Panc1 (cell line): ENCODE data around the gene POLR1B. TPM values are rescaled to one million over a fixed set of nuclear protein-coding genes. Genes with fewer than 3 reads are reported as not detected.

Source experiments
- ATAC-seq: fragments of 200-7000 bp; cut with Tn5 transposase; 2 replicates; pipeline ENCODE4 v1.9.1; 2020; ENCODE audit warnings: mild to moderate bottlenecking, moderate library complexity
- BruUV-seq: library from RNA; stranded (reverse); fragments of 400-500 nt; replicated peaks from 2 replicates; lab custom pipeline; 2021; lab: Mats Ljungman, UMichigan
- CTCF ChIA-PET: fragments of 300-600 bp; sonication (Branson Sonifier 250); formaldehyde crosslinking; loops from one replicate; lab custom pipeline; 2022; ENCODE audit warnings: antibody characterized with exemption; lab: Charles Lee
- POLR2A ChIA-PET: fragments of 300-600 bp; sonication (Branson Sonifier 250); formaldehyde crosslinking; loops from one replicate; lab custom pipeline; 2022; ENCODE audit warnings: antibody characterized with exemption; lab: Charles Lee
- DNase-seq: peaks from one replicate; pipeline ENCODE4 v3.0.0-alpha.2; 2010; ENCODE audit warnings: low read depth, low spot score
- H3K27ac ChIP-seq: 2 replicates; pipeline ENCODE4 v1.5.1; 2011; ENCODE audit warnings: mild to moderate bottlenecking, low read length, inconsistent platforms
- H3K27me3 ChIP-seq: fragments of 200-500 bp; sonication (Bioruptor generic); 2 replicates; pipeline ENCODE4 v1.6.0; 2014; ENCODE audit warnings: low read length, inconsistent platforms; ENCODE audit not compliant: control insufficient read depth, insufficient read depth
- H3K36me3 ChIP-seq: fragments of 200-500 bp; sonication (Bioruptor generic); 2 replicates; pipeline ENCODE4 v1.5.1; 2014; ENCODE audit warnings: inconsistent platforms, mild to moderate bottlenecking, low read length, moderate library complexity; ENCODE audit not compliant: control insufficient read depth, insufficient read depth
- H3K4me1 ChIP-seq: 2 replicates; pipeline ENCODE4 v1.5.1; 2011; ENCODE audit warnings: inconsistent platforms, mild to moderate bottlenecking, low read length, moderate library complexity; ENCODE audit not compliant: control insufficient read depth, insufficient read depth
- H3K4me3 ChIP-seq, 2 experiments: 2 replicates each; pipeline ENCODE4 v1.5.1; 2011 to 2012; ENCODE audit warnings: low read depth in 2 of 2, low read length in 2 of 2, mild to moderate bottlenecking in 2 of 2, inconsistent platforms in 1 of 2, moderate library complexity in 1 of 2
- H3K9me3 ChIP-seq: fragments of 200-500 bp; sonication (Bioruptor generic); 2 replicates; pipeline ENCODE4 v1.5.1; 2014; ENCODE audit warnings: low read depth, mild to moderate bottlenecking, inconsistent platforms, low read length, moderate library complexity; ENCODE audit not compliant: control insufficient read depth, insufficient read depth
- POLR2AphosphoS5 ChIP-seq: IDR thresholded peaks from 2 replicates; pipeline ENCODE4 v1.6.1; 2012; ENCODE audit warnings: mild to moderate bottlenecking, low read depth, low read length, moderate library complexity
- SIN3A ChIP-seq: IDR thresholded peaks from 2 replicates; pipeline ENCODE4 v1.6.1; 2012; ENCODE audit warnings: low read depth, mild to moderate bottlenecking, low read length, moderate library complexity, borderline replicate concordance; ENCODE audit not compliant: insufficient read depth
- TCF7L2 ChIP-seq: IDR thresholded peaks from 2 replicates; pipeline ENCODE4 v1.6.1; 2011; ENCODE audit warnings: mild to moderate bottlenecking, low read depth, low read length, inconsistent platforms
- in situ Hi-C: cut with HindIII; loops from 2 replicates; pipeline ENCODE4 v1.10.0; 2016; ENCODE audit warnings: low sequenced_read_pairs, low pct_unique_long_range_greater_than_20kb
- intact Hi-C: fragments of 100-400 bp; cut with micrococcal nuclease; formaldehyde crosslinking; loops from one replicate; pipeline ENCODE4 v1.10.0; 2022; ENCODE audit not compliant: unreplicated experiment
- total RNA-seq: library from RNA; stranded (reverse); gene quantifications from one replicate; pipeline ENCODE4 v1.2.1, GENCODE V29; 2021; ENCODE audit not compliant: unreplicated experiment
- TF ChIP-seq, protein P1 (sequence below), 2 experiments: IDR thresholded peaks; 2 replicates each; pipeline ENCODE4 v1.6.1; 2011 to 2012; ENCODE audit warnings: low read depth in 2 of 2, control low read depth in 1 of 2, low read length in 1 of 2, mild to moderate bottlenecking in 1 of 2, moderate library complexity in 1 of 2; ENCODE audit not compliant: insufficient read depth in 1 of 2
- TF ChIP-seq, protein P2 (sequence below): fragments of 450-650 bp; IDR thresholded peaks from 2 replicates; pipeline ENCODE4 v1.5.1; 2017; ENCODE audit warnings: mild to moderate bottlenecking

Gene POLR1B
- total RNA-seq, 1 experiment from 2014 or later, result 35.4 TPM

DNA sequence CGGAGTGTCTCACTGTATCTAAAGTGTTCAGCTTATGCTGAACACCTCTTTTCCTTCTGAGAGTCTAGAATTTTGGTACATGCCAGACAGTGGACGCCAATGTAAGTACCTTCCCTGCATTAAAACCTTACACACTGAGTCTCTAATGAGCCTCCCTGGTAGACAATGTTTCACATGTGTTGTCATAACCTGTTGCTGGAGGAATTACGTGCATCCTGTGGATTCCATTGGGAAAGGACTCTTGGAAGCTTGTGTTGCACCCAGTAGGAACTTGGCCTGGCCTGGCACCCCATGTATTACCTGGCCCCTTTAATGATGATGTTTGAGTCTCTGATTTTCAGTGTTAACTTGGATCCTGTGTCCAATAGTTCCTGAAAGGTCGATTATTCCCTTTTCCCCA lies 62.7 kb downstream of the POLR1B start:
- intact Hi-C loops, result no loop called here

DNA sequence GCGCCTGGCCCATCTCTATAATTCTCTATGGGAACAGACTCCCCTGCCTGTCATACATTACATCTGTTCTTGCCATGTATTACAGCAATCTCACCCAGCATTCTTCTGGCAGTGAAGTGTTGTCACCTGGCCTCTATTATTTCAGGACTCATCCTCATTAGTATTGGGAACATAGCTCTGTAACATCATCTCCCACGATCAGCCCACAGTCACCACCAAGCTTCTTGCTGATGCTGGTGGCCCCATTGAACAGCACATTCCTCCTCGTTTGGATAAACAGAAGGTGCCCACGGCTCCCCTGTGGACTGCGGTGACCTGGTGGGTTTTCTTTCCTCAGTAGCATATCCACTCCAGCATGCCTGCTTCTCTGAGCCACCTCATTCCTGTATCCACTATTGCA lies 63.7 kb downstream of the POLR1B start:
- Histone ChIP-seq H3K4me1 (no peaks in the 10 kb centered on the region), H3K4me3 (no peak overlapping the region), H3K9me3 (no peaks in the 10 kb centered on the region), H3K27ac (no peak overlapping the region), H3K27me3 (no peaks in the 10 kb centered on the region), H3K36me3 (no peaks in the 10 kb centered on the region)
- intact Hi-C loops, result no loop called here
- POLR2A ChIA-PET, result no interaction called here
- no peak for DNase-seq
- CTCF ChIA-PET, result no interaction called here
- no peak for ATAC-seq
- TF ChIP-seq, protein P1, sequence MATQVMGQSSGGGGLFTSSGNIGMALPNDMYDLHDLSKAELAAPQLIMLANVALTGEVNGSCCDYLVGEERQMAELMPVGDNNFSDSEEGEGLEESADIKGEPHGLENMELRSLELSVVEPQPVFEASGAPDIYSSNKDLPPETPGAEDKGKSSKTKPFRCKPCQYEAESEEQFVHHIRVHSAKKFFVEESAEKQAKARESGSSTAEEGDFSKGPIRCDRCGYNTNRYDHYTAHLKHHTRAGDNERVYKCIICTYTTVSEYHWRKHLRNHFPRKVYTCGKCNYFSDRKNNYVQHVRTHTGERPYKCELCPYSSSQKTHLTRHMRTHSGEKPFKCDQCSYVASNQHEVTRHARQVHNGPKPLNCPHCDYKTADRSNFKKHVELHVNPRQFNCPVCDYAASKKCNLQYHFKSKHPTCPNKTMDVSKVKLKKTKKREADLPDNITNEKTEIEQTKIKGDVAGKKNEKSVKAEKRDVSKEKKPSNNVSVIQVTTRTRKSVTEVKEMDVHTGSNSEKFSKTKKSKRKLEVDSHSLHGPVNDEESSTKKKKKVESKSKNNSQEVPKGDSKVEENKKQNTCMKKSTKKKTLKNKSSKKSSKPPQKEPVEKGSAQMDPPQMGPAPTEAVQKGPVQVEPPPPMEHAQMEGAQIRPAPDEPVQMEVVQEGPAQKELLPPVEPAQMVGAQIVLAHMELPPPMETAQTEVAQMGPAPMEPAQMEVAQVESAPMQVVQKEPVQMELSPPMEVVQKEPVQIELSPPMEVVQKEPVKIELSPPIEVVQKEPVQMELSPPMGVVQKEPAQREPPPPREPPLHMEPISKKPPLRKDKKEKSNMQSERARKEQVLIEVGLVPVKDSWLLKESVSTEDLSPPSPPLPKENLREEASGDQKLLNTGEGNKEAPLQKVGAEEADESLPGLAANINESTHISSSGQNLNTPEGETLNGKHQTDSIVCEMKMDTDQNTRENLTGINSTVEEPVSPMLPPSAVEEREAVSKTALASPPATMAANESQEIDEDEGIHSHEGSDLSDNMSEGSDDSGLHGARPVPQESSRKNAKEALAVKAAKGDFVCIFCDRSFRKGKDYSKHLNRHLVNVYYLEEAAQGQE (IDR thresholded peaks at IDR 0.05; ENCODE audit: insufficient read depth in 1 of 2, low read depth in 2 of 2, low read length in 1 of 2), result no peak
- no peak for TF ChIP-seq POLR2AphosphoS5
- no TSS peak for BruUV-seq
- in situ Hi-C loops, result no loop called here

More for the DNA sequence above, 62.7 kb downstream of the POLR1B start:
- Histone ChIP-seq H3K4me1 (no peaks in the 10 kb centered on the region), H3K36me3 (no peaks in the 10 kb centered on the region), H3K4me3 (no peak overlapping the region), H3K27me3 (no peaks in the 10 kb centered on the region), H3K27ac (no peak overlapping the region), H3K9me3 (no peaks in the 10 kb centered on the region)
- ATAC-seq (no peak), DNase-seq (no peak)
- CTCF ChIA-PET, result no interaction called here
- in situ Hi-C loops, result no loop called here
- POLR2A ChIA-PET, result interaction anchor here (0.7 kb wide), 1 partner anchor 68 kb away, joined by 3 read pairs; no protein-coding TSS in a partner anchor
- BruUV-seq, result no TSS peak
- no peak for TF ChIP-seq SIN3A
- TF ChIP-seq, protein P1 (IDR thresholded peaks at IDR 0.05; ENCODE audit: insufficient read depth in 1 of 2, low read depth in 2 of 2, low read length in 1 of 2), result no peak
- TF ChIP-seq, protein P2, sequence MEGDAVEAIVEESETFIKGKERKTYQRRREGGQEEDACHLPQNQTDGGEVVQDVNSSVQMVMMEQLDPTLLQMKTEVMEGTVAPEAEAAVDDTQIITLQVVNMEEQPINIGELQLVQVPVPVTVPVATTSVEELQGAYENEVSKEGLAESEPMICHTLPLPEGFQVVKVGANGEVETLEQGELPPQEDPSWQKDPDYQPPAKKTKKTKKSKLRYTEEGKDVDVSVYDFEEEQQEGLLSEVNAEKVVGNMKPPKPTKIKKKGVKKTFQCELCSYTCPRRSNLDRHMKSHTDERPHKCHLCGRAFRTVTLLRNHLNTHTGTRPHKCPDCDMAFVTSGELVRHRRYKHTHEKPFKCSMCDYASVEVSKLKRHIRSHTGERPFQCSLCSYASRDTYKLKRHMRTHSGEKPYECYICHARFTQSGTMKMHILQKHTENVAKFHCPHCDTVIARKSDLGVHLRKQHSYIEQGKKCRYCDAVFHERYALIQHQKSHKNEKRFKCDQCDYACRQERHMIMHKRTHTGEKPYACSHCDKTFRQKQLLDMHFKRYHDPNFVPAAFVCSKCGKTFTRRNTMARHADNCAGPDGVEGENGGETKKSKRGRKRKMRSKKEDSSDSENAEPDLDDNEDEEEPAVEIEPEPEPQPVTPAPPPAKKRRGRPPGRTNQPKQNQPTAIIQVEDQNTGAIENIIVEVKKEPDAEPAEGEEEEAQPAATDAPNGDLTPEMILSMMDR, result no peak
- no peak for TF ChIP-seq POLR2AphosphoS5
- no peak for TF ChIP-seq TCF7L2
